Superior temporal gyrus (tissue), 1 donor: ENCODE results near the gene AMBRA1.

Experiments
- DNase-seq: peaks from one replicate; pipeline ENCODE4 v3.0.0-alpha.2; 2016; ENCODE audit errors: extremely low spot score

Gene AMBRA1

GRCh38 chr11:46369458-46370152 lies 224.2 kb downstream of the AMBRA1 start:
- DNase-seq, result no peak

GRCh38 chr11:46367916-46368267 lies 225.9 kb downstream of the AMBRA1 start:
- no peak for DNase-seq

- peak; percentile 80 for DNase-seq
These were observed 226.4 kb downstream of the AMBRA1 start for GRCh38 chr11:46367244-46367915.

GRCh38 chr11:46366661-46367161 lies 227.1 kb downstream of the AMBRA1 start:
- DNase-seq, result no peak

GRCh38 chr11:46366260-46366659 lies 227.6 kb downstream of the AMBRA1 start:
- no peak for DNase-seq

- no peak for DNase-seq
These were observed 229.0 kb downstream of the AMBRA1 start for GRCh38 chr11:46364791-46365190.

GRCh38 chr11:46364056-46364455 lies 229.8 kb downstream of the AMBRA1 start:
- no peak for DNase-seq

- peak; percentile 87 for DNase-seq
These were observed 230.3 kb downstream of the AMBRA1 start for GRCh38 chr11:46363455-46364005.

GRCh38 chr11:46363031-46363407 lies 230.8 kb downstream of the AMBRA1 start:
- DNase-seq, result peak; percentile 60

GRCh38 chr11:46362156-46363030 lies 231.4 kb downstream of the AMBRA1 start:
- no peak for DNase-seq

GRCh38 chr11:46361283-46362155 lies 232.3 kb downstream of the AMBRA1 start:
- peak; percentile 68 for DNase-seq

- DNase-seq, result no peak
These were observed 232.9 kb downstream of the AMBRA1 start for GRCh38 chr11:46360878-46361277.

- DNase-seq, result no peak
These were observed 233.9 kb downstream of the AMBRA1 start for GRCh38 chr11:46359953-46360352.

- DNase-seq, result no peak
These were observed 236.3 kb downstream of the AMBRA1 start for GRCh38 chr11:46357483-46357936.

GRCh38 chr11:46356924-46357482 lies 236.8 kb downstream of the AMBRA1 start:
- no peak for DNase-seq

GRCh38 chr11:46353698-46354097 lies 240.1 kb downstream of the AMBRA1 start:
- no peak for DNase-seq

GRCh38 chr11:46352063-46352841 lies 241.6 kb downstream of the AMBRA1 start:
- DNase-seq, result no peak

- no peak for DNase-seq
These were observed 242.2 kb downstream of the AMBRA1 start for GRCh38 chr11:46351606-46352005.

GRCh38 chr11:46351148-46351547 lies 242.7 kb downstream of the AMBRA1 start:
- DNase-seq, result no peak

- no peak for DNase-seq
These were observed 243.1 kb downstream of the AMBRA1 start for GRCh38 chr11:46350695-46351094.
